Adipocyte (in vitro differentiated cells): Measurements from ENCODE around the gene TTN.

Experiments
- DNase-seq: peaks from one replicate; pipeline ENCODE4 v3.0.0-alpha.2; 2015; ENCODE audit warnings: low read depth
- H3K27me3 ChIP-seq: replicated peaks from 2 replicates; pipeline ENCODE4 v1.7.0; 2013; ENCODE audit warnings: mild to moderate bottlenecking, low read length, moderate library complexity; ENCODE audit not compliant: control insufficient read depth, insufficient read depth
- H3K36me3 ChIP-seq: 2 replicates; pipeline ENCODE4 v1.7.0; 2013; ENCODE audit warnings: low read length, mild to moderate bottlenecking, moderate library complexity; ENCODE audit not compliant: control insufficient read depth, insufficient read depth, severe bottlenecking
- H3K4me1 ChIP-seq: 2 replicates; pipeline ENCODE4 v1.7.0; 2013; ENCODE audit warnings: mild to moderate bottlenecking, low read length, moderate library complexity; ENCODE audit not compliant: control insufficient read depth, insufficient read depth
- H3K4me3 ChIP-seq: 2 replicates; pipeline ENCODE4 v1.7.0; 2013; ENCODE audit warnings: mild to moderate bottlenecking, low read length, moderate library complexity
- H3K9ac ChIP-seq: 2 replicates; pipeline ENCODE4 v1.7.0; 2013; ENCODE audit warnings: mild to moderate bottlenecking, low read length, moderate library complexity
- H3K9me3 ChIP-seq: 2 replicates; pipeline ENCODE4 v1.7.0; 2013; ENCODE audit warnings: mild to moderate bottlenecking, low read length, moderate library complexity; ENCODE audit not compliant: control insufficient read depth

The TTN gene

DNA sequence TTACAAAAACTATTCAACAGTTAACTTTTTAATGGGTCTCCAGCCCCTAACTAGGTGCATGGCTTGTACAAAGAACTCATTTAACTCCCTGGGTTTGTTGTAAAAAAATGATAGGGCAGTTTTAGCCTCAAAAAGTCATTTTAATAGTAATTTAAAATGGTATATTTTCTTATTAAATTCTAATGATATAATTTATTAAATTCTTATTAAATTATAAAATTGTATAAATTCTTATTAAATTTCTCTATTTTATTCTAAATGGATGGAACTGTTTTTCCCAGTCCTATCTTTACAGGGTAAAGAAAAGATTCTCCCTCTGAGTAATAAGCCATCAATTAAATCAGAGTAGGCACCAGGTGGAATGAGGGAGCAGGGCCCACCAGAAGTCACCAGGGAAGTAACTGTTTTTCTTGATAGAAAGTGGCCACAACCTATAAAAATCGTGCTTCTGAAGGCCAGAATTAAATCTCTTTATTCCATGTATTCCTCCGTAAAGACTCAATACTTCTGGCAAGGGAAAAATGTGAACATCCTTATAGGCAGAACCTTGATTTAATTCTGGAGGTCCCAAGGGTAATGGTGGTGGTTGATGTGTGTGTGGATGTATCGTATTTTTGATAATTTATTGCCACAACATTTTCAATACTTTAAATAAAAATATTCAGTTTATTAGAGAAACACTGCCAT lies 329.6 kb downstream of the TTN start:
- Histone ChIP-seq H3K9me3 (no peaks in the 10 kb centered on the region), H3K27me3 (no peaks in the 10 kb centered on the region), H3K36me3 (no peaks in the 10 kb centered on the region), H3K9ac (peak overlapping the region; percentile 96), H3K4me1 (peaks cover 29% of the 10 kb centered on the region), H3K4me3 (peak overlapping the region; percentile 98)
- DNase-seq, result no peak

DNA sequence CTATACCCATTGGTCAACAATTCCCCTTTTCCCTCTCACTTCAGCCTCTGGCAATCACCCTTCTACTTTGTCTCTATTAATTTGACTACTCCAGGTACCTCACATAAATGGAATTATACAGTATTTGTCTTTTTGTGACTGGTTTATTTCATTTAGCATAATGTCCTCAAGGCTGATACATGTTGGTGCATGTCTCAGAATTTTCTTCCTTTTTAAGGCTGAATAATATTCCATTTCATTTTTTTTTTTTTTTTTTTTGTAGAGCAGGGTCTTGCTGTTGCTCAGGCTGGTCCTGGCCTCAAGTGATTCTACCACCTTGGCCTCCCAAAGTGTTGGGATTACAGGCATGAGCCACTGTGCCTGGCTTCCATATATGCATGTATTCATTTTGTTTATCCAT lies 330.7 kb downstream of the TTN start:
- Histone ChIP-seq H3K4me1 (peaks cover 18% of the 10 kb centered on the region), H3K36me3 (no peaks in the 10 kb centered on the region), H3K9me3 (no peaks in the 10 kb centered on the region), H3K9ac (no peak overlapping the region), H3K4me3 (no peak overlapping the region), H3K27me3 (no peaks in the 10 kb centered on the region)
- no peak for DNase-seq
